ENCODE measurements around the gene LUZP1.

LUZP1 gene

GRCh38 chr1:23039308-23039826, 129.3 kb downstream of the LUZP1 start:
- no peaks in the 10 kb centered on the region for H3K27me3 ChIP-seq (ENCODE audit: control insufficient read depth, insufficient read depth, low read length)
- no peak overlapping the region for H3K9ac ChIP-seq (ENCODE audit: low read length)
- H3K4me3 ChIP-seq (ENCODE audit: low read length): no peak overlapping the region
- H3K36me3 ChIP-seq (ENCODE audit: control insufficient read depth, insufficient read depth, low read length): no peaks in the 10 kb centered on the region
- H3K4me1 ChIP-seq (ENCODE audit: control insufficient read depth, insufficient read depth, low read length): peaks cover 3% of the 10 kb centered on the region
- no peak overlapping the region for H3K27ac ChIP-seq (ENCODE audit: low read depth, low read length)

- Histone ChIP-seq H3K4me1 (ENCODE audit: control insufficient read depth, insufficient read depth, low read length) (peaks cover 3% of the 10 kb centered on the region), H3K36me3 (ENCODE audit: control insufficient read depth, insufficient read depth, low read length) (no peaks in the 10 kb centered on the region), H3K27me3 (ENCODE audit: control insufficient read depth, insufficient read depth, low read length) (no peaks in the 10 kb centered on the region), H3K9ac (ENCODE audit: low read length) (no peak overlapping the region), H3K4me3 (ENCODE audit: low read length) (no peak overlapping the region), H3K27ac (ENCODE audit: low read depth, low read length) (no peak overlapping the region)
These were observed 131.4 kb downstream of the LUZP1 start for GRCh38 chr1:23037081-23037740.

- Histone ChIP-seq H3K27ac (ENCODE audit: low read depth, low read length) (no peak overlapping the region), H3K4me3 (ENCODE audit: low read length) (no peak overlapping the region), H3K36me3 (ENCODE audit: control insufficient read depth, insufficient read depth, low read length) (no peaks in the 10 kb centered on the region), H3K27me3 (ENCODE audit: control insufficient read depth, insufficient read depth, low read length) (no peaks in the 10 kb centered on the region), H3K4me1 (ENCODE audit: control insufficient read depth, insufficient read depth, low read length) (peaks cover 3% of the 10 kb centered on the region), H3K9ac (ENCODE audit: low read length) (no peak overlapping the region)
These were observed 132.7 kb downstream of the LUZP1 start for GRCh38 chr1:23035823-23036452.

Data from rectal smooth muscle tissue (tissue), 1 donor.